Activated CD4-positive, CD25-positive, alpha-beta regulatory T cell treated with anti-CD3 and anti-CD28 coated beads, Interleukin-2, amount 50 U/mL, for 16 hours (primary cell): ENCODE data around the gene ETNK2.
A peak's percentile ranks its signal among the peaks of the same experiment; 100 is the strongest.

Source experiments
- DNase-seq: peaks from one replicate; pipeline ENCODE4 v3.0.0-alpha.2; 2020; ENCODE audit warnings: low read depth, low spot score

ETNK2 gene

DNA sequence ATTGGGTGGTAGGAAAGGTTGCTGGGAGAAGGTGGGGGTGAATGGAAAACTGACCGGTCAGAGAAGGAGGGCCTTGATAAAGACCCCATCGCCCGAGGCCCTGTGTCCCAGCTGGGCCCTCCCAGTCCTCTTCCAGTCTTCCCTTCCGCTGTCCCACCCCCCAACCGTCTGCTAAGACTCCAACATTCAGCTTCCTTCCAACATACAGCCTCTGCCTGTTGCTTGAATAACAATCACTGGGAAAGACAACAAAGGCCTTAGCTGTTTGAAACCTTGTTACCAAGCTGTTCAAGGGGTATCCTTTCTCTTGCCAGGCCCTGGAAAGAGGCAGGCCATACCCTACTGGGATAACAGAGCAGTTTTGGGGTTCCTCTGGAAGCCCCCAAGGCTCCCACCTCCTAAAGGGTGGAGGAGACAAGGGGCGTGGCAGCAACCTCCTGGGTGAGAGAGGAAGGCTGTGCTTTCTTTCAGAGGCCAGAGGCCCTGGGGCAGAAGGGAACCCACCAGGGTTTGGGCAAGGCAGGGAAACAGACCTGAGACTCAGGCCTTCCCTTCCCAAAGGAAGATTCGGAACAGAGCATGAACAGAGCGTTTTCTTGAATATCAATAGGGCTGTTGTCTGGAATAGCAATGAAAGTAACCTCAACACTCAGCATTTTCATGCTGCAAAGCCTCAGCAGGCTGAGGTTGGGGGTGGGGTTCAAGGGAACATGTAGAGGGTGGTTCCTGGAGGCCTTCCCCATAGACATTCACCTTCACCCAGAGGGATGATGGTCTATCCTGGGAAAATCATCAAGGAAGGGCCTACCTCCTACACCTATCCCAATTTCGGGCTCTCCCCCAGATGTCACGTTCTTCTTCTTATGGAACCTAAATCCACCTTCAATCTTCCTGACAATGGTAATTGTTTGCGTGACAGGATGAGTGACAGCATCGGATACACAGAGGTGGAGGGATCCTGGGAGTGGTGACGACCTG is 4.1 kb downstream of the ETNK2 start:
- no peak for DNase-seq

DNA sequence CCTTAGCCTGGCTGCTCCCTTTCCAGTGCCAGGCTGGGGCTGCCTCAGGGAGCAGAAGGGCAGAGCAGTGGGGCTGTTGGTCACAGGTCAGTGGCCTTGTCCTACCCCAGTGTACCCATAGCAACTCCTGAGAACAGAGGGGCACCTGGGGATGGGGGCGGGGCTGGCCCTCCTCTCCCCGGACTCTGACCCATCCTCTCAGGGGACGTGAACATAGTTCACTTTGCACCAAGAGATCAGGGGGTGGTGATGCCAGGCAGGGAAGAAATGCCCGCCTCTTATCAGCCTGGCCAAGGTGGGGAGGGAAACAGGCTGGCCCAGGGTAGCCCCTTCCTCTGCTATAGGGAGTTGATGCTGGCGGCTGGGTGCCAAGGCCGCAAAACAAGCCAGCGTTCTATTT is 4.9 kb downstream of the ETNK2 start:
- DNase-seq: no peak

DNA sequence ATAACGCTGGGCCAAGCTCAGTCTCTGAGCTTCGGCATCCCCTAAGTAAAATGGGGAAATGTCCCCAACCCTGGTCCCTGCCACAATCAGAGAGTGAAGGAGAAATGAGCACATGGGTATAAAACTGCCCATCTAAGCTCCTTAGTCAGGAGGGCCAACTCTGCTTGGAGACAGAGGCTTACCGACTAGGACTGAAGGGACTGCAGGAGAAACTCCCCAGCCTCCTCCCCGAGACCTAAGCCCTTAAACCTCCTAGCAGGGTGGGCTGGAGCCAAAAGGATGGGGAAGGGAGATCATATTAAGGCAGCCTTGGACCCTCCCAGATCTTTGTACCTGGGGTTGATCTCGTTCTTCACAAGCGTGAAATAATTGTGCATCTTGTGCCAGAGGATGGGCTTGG is 5.5 kb downstream of the ETNK2 start:
- no peak for DNase-seq

- no peak for DNase-seq
Observed at GRCh38 chr1:204145033-204145504, 6.8 kb downstream of the ETNK2 start.

- no peak for DNase-seq
Observed at GRCh38 chr1:204143276-204144041, 8.4 kb downstream of the ETNK2 start.

DNA sequence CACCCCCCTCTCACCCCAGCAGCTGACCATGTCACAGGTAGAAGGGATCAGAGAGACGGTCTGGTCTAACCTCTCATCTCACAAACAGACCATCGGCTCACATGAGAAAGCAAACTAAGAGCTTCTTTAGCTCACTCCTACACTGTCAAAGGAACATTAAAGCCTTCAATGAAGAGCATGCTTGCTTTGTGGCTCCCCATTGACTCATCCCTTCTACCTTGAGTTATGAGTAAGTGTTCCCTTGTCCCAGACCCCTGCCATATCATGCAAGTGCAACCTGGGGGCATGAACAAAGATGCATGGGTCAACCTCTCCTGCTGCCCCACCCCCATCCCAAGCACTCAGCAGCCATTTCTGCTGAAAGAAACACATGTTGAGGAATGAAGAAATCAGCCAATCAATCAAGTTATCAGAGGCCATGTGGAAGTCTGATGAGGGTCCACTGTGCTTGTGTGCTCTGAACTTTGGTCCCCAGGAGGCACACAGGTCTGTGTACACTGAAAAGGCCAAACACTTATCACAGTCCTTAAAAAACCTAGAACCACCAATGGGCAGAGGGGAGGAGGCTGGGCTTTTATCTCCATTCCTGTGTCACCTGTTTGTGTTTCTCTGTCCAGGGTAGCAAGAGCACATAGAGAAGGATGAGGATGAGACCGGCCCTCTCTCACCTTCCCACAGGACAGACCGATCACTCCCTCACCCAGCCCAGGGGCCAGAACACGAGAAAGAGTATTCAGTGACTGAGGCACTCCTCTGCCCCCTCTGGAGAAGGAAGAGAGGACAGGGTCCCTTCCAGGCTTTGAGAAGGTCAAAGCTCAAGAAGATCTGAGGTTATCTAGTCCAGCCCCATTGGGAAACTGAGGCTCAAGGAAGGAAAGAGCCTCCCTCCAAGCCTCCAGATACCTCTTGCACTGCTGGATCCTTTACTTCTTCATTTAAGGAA is 9.5 kb downstream of the ETNK2 start:
- DNase-seq: no peak

DNA sequence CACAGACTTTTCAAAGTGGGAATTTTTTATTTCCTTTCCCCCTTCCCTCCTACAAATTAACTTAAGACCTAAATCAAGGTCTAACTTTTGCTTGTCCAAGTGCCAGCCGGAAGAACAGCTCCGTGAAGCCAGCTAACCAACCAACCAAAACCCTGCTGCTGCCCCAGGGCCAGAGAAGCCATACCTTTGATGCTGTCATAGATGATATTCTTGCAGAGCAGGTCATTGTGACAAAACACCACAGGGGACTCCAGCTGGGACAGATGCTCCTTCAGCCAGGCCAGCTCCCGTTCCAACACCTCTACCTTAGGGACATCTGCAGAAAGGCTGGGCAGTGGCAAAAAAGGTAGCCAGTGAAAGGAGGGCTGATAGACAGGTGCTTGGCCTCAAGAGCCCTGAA is 10.7 kb downstream of the ETNK2 start:
- DNase-seq: no peak

- no peak for DNase-seq
Observed at GRCh38 chr1:204139952-204140351, 11.9 kb downstream of the ETNK2 start.

DNA sequence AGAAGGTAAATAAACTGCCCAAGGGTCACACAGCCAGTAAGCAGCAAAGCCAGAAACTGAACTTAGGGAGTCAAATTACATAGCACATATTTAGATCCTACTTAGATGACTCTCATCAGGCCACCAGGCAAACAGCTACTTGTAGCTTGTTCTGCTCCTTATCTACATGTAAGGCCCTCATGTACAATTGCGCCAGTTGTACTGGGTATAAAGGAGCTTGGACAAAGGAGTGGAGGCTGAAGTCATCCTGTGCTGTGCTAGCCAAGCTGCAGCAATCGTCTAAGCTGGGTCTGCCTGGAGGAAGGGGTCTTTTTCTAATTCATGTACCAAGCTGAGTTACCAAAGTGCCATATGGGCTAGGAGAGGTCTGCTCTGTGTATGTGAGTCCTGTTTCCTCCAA is 12.8 kb downstream of the ETNK2 start:
- no peak for DNase-seq

GRCh38 chr1:204136814-204137213 is 15.0 kb downstream of the ETNK2 start:
- DNase-seq: no peak

GRCh38 chr1:204134103-204134502 is 17.7 kb downstream of the ETNK2 start:
- DNase-seq: no peak

DNA sequence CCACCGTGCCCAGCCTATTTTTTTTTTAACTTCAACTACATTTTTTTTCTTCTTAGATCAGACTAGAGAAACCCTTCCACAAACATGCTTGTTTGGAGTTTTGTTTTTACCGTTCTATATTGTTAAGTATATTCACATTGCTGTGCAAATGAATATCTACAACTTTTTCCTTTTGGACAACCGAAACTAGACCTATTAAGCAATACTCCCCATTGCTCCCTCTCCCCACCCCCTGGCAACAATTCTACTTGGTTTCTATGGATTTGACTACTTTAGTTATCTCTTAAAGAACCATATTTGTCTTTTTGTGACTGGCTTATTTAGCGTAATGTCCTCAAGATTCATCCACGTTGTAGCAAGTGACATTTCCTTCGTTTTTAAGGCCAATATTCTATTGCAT is 19.1 kb downstream of the ETNK2 start:
- no peak for DNase-seq

- no peak for DNase-seq
Observed at GRCh38 chr1:204131978-204132377, 19.9 kb downstream of the ETNK2 start.

DNA sequence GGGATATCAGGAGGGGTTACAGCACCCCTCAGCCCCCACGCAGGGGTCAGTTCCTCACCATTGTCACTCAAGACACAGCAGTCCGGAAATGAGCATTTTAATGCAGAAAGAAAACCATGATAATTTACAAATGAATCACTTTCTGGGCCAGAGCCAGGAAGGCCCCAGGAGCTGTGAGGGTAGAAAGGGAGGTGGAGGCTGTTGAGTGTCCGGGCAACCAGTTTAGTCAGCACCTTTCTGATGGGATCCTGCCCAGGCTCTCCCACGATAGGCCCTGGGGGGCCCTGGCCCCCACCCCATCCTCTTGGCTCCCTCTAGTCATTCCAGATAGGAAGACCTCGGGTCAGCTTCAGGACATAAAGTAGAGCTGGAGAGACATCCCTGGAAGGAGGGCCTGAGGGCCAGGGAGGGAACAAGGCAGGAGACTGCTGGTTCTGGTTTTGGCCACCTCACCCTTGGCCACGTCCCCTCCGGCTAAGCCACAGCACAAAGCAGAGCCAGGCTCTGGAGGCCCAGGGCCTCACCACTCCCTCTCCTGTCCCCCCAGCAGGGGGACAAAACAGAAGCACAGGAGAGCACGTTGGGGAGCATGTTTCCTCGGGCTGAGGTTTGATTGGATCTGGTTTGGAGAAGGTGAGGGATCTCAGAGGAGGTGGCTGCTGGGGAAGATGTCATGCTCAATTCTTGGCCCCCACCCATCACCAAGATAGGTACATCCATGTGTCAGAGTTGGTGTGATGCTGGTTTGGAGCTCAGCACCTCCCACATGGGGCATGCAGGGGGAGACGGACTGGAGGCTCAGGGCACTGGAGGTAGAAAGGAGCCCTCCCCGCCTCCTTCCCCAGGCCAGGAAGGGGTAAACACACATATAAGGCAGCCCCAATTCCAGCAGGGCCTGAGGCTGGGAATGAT is 20.6 kb downstream of the ETNK2 start:
- no peak for DNase-seq

DNA sequence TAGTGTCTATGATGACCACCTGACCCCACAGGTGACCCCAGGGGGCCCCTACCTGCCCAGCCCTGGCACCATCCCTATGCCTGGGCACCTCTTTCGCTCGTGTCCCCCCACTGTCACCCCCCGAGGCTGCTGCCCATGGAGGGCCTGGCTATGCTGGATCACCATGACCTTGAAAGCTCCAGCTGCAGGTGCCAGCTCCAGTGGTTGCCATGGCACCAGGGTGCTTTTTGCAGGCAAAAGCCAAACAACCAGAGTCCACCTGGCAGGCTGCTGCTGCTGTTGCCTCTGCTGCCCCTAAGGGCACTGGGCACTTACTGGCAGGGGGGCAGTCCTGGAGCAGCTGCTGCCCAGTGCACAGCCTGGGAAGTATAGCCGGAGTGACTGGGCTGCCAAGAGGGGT is 21.7 kb downstream of the ETNK2 start:
- DNase-seq: no peak

DNA sequence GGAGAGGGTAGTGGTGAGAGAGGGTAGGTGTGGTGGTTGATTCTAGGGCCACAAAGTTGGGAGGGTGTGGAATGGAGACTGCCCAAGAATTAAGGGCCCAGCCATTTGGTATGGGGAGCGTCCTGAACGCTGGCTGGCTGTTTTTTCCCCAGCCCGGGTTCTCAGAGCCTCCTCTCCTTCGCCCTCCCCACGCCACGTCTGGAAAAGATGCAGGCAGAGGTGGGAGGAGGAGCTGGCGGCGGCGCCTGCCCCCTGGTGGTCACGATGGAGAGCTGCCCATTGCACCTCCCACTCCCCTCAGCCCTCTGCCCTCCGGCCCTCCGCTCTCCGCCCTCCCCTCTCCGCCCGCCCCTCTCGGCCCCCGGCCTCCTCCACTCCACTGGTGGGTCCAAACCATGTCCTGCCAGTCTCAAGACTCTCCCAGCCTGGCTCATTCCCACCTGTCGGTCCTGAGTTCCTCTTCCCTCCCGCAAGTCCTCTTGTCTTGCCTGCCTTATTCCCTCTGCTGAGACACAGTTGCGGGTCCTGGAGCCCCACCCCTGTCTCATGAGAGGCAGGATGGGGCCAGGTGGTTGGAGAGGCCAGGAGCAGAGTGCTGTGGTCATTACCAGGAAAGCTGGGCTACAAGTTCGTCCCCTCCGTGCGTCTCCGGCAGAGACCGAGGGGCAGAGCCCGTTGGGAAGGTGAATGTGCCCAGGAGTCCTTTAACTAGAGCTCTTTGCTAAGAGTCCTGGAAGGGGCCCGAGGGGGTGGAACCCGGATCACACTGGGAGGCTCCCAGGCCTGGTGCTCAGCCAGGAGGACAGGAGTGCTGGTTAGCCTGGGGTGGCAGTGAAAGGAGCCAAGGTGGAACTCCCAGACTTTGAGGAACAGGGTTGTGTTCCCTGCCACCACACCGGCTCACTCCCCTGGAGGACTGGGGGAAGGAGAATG is 22.6 kb downstream of the ETNK2 start:
- DNase-seq: peak; percentile 6

GRCh38 chr1:204128464-204128963 is 23.3 kb downstream of the ETNK2 start:
- no peak for DNase-seq

- no peak for DNase-seq
Observed at GRCh38 chr1:204127597-204128242, 24.1 kb downstream of the ETNK2 start.

DNA sequence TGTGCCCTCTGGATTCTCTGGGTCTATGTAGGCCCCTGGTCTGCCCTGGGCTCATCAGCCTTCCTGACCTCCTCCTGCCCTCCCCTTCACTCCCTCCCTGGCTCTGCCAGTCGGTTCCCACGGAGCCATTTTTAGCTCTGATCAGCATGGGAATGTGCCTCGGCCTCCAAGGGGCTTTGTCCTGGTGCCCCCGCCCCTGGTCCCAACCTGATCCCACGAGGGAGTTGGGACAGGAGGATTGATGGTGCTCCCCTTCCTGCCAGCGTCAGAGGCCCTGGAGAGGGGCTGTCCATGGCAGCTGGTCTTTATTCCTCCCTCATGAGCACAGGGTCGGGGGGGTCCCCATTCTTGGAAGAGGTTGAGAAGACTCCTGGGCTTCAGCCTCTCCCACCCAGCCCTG is 24.9 kb downstream of the ETNK2 start:
- no peak for DNase-seq
